ENCODE measurements around the gene PFN3.

GRCh38 chr5:177367323-177367848, 33.1 kb downstream of the PFN3 start:
- peak; percentile 94 for TF ChIP-seq MAX (IDR thresholded peaks at IDR 0.05; ENCODE audit: low read depth)
- TF ChIP-seq CTCF (IDR thresholded peaks at IDR 0.05) = 0 out of 2 replicates have a peak, but pooled peaks have one; percentile 12
- no peak for TF ChIP-seq REST (IDR thresholded peaks at IDR 0.05; ENCODE audit: low read depth, low read length)
- TF ChIP-seq RAD21 (IDR thresholded peaks at IDR 0.05; ENCODE audit: low read length) = no peak
- TF ChIP-seq GABPA (IDR thresholded peaks at IDR 0.05; ENCODE audit: low read depth) = no peak
- TF ChIP-seq EZH2phosphoT487 (IDR thresholded peaks at IDR 0.05; ENCODE audit: borderline replicate concordance, low read depth) = no peak
- TF ChIP-seq RFX5 (IDR thresholded peaks at IDR 0.05; ENCODE audit: low read length) = no peak
- no peak for TF ChIP-seq EP300 (IDR thresholded peaks at IDR 0.05; ENCODE audit: borderline replicate concordance in 1 of 2, low read depth in 1 of 2, low read length in 1 of 2)
- no peak for TF ChIP-seq NFIC (IDR thresholded peaks at IDR 0.05; ENCODE audit: borderline replicate concordance)
- TF ChIP-seq POLR2AphosphoS5 (IDR thresholded peaks at IDR 0.05; ENCODE audit: low read depth, low read length) = no peak
- no peak for TF ChIP-seq TAF1 (IDR thresholded peaks at IDR 0.05; ENCODE audit: borderline replicate concordance, low read depth, low read length)
- no peak for TF ChIP-seq GATA2 (CRISPR knock-in tag; IDR thresholded peaks at IDR 0.05)
- no peak for TF ChIP-seq YY1 (IDR thresholded peaks at IDR 0.05; ENCODE audit: low read depth)
